Kidney epithelial cell (primary cell): ENCODE measurements around the gene LILRA6. TPM values are rescaled to one million over a fixed set of nuclear protein-coding genes. Genes with fewer than 3 reads are reported as not detected.
"Not testable (repeated sequence)": the region's sequence is repeated elsewhere in the genome, so short reads cannot be mapped to it uniquely, and the experiment has no call there.

Source experiments
- DNase-seq: peaks from one replicate; pipeline ENCODE4 v3.0.0-alpha.2; 2010; ENCODE audit warnings: low read depth
- H3K27me3 ChIP-seq: 2 replicates; pipeline ENCODE4 v1.6.0; 2011; ENCODE audit warnings: low read length; ENCODE audit not compliant: control insufficient read depth, insufficient read depth
- H3K36me3 ChIP-seq: 2 replicates; pipeline ENCODE4 v1.5.1; 2011; ENCODE audit warnings: low read length; ENCODE audit not compliant: control insufficient read depth, insufficient read depth
- H3K4me3 ChIP-seq: 2 replicates; pipeline ENCODE4 v1.5.1; 2011; ENCODE audit warnings: low read depth, mild to moderate bottlenecking, control low read depth, low read length
- total RNA-seq: library from RNA; depleted of rRNA; stranded (reverse); fragments of >200 nt; gene quantifications from 2 replicates; pipeline ENCODE4 v1.2.3, GENCODE V29; 2015
- TF ChIP-seq, protein P1 (sequence below): IDR thresholded peaks from 2 replicates; pipeline ENCODE4 v1.5.1; 2011; ENCODE audit warnings: mild to moderate bottlenecking, moderate library complexity, low read length, control low read depth, inconsistent platforms; ENCODE audit not compliant: insufficient read depth, poor library complexity, severe bottlenecking

LILRA6 gene
- total RNA-seq, 1 donor from 2014 or later: not detected

DNA sequence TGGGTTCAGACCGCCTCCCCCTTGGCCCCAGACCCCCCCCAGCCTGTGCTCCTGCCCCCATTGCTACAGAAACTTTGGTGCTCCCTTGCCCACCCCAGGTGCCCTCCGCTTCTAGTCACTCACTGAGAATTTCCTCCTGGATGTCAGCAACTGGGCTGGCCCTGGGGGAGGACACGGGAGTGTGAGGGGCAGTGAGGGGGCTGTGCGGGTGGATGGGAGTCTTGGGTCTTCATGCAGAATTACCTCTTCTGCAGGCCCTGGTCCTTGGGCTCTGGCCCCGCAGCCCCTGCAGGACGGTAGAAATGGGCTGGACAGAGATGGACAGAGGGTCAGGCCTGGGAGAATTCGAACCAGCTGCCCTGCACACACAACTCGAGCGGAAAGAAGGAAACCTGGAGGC, 9.7 kb upstream of the LILRA6 start:
- DNase-seq: no peak
- TF ChIP-seq, protein P1, sequence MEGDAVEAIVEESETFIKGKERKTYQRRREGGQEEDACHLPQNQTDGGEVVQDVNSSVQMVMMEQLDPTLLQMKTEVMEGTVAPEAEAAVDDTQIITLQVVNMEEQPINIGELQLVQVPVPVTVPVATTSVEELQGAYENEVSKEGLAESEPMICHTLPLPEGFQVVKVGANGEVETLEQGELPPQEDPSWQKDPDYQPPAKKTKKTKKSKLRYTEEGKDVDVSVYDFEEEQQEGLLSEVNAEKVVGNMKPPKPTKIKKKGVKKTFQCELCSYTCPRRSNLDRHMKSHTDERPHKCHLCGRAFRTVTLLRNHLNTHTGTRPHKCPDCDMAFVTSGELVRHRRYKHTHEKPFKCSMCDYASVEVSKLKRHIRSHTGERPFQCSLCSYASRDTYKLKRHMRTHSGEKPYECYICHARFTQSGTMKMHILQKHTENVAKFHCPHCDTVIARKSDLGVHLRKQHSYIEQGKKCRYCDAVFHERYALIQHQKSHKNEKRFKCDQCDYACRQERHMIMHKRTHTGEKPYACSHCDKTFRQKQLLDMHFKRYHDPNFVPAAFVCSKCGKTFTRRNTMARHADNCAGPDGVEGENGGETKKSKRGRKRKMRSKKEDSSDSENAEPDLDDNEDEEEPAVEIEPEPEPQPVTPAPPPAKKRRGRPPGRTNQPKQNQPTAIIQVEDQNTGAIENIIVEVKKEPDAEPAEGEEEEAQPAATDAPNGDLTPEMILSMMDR: no peak
- peaks cover 17% of the 10 kb centered on the region for H3K27me3 ChIP-seq
- no peaks in the 10 kb centered on the region for H3K36me3 ChIP-seq
- no peak overlapping the region for H3K4me3 ChIP-seq

DNA sequence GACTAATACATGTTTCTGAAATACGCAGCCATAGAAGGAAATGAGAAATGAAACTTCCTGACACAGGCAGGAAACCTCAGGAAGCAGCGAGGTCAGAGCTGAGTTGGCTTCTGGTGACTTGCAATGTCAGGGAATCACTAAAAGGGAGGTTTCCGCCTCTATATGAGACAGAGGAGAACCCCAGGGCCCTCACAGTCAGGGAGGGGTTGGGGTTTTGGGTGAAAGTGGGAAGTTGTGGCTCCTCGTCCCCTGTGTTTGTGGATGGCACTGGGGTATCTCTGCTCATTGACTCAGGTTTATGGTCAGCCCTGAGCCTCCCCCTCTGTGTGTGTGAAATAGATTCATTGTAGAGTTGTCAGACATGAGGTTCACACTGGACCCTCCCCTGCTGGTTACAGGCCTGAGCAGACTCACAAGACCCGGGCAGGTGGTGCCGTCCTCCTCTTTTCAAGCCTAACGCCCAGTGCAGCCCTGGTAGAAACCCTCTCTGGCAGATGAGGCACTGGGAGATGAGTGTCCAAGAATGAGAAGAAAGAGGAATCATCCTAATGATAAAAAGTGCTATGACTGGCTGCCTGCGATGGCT, 5.5 kb upstream of the LILRA6 start:
- TF ChIP-seq, protein P1: no peak
- Histone ChIP-seq H3K36me3 (no peaks in the 10 kb centered on the region), H3K4me3 (no peak overlapping the region), H3K27me3 (peaks cover 14% of the 10 kb centered on the region)
- DNase-seq: no peak

DNA sequence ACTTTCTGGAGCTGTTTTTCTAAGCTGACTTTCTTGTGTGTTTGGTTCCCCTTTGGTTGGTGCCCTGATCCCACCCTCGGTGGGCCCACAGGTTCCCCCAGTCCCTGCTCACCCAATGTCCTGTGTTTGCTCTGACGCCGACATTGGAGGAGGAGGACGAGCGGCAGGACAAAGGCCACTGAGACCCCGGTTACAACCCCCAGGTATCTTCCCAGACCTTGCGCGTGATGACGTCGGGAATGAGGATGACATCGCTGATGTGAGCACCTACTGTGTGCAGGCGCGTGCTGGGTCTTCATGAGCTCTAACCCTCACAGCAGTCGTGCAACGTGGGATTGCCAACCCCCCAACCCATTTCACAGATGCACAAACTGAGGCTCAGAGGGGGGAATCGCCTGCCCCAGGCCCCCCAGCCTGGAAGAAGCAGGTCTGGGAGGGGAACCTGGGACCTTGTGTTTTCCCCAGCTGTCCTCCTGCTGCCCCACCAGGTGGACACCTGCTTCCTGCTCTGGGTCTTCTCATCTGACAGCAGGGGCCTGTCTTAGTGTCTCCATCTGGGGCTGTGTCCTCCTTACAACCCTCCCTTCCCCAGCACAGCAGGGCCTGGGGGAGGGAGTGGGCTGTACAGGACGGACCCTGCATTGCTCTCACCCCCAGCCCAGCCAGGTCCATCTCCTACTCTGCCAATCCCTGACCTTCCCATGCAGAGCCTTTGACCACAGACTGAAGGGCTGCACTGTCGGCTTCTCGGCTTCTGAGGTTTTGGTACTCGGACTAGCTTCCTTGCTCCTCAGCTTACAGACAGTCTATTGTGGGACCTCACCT, 4.7 kb upstream of the LILRA6 start:
- H3K36me3 ChIP-seq: no peaks in the 10 kb centered on the region
- DNase-seq: no peak
- TF ChIP-seq, protein P1: no peak
- peaks cover 8% of the 10 kb centered on the region for H3K27me3 ChIP-seq
- no peak overlapping the region for H3K4me3 ChIP-seq

DNA sequence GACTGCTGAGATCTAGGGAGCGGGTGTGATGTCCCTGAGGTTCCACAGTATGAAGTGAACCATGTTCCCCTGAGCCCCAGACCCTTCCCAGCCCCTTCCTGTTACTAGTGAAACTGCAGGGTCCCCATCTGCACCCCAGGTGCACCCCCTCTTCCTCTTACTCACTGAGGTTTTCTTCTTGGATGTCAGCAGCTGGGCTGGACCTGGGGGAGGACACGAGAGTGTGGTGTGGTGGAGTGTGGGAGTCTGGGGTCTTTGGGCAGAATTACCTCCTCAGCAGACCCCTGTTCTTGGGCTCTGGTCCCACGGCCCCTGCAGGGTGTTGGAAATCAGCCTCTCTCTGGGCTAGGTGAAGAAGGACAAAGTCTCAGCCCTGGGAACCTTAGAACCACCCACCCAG, 3.3 kb upstream of the LILRA6 start:
- Histone ChIP-seq H3K36me3 (no peaks in the 10 kb centered on the region), H3K27me3 (peaks cover 3% of the 10 kb centered on the region), H3K4me3 (no peak overlapping the region)
- TF ChIP-seq, protein P1: no peak
- no peak for DNase-seq

DNA sequence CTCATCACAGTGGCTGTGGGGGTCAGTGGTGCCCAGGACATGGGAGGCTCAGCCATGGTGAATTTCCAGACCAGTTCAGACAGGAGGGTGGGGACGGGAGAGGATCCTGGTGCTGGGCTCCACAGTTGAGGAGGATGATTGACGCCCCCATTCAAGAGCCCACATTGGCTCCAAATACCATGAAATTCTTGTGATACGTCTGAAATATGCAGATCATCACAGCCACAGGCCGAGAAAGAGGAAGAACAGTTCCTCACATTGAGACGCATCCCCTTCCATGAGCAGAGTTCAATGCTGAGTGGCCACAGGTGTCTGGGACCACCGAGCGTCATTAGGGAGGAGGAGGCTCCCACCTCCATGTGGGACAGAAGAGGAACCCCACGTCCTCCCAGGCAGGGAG, 1.2 kb upstream of the LILRA6 start:
- not testable (repeated sequence) for DNase-seq

DNA sequence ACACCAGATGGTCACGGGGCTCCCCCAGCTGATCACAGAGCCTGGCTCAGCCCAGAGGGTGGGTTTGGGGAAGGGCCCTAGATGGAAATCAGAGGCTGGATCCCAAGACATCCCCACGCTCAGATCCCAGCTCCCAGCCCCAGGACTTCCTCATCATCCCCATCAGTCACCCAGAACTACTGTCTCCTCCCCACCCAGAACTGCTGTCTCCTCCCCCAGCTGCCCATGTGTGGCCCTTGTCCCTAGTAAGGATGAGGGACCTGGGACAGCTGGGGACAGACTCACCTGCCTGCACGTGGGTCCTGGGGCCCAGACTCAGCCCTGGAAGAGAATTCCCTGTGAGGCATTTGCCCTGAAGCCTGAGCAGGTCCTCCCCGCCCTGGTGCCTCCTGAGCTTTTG, 356 bp downstream of the LILRA6 start:
- DNase-seq, H3K27me3 ChIP-seq, H3K36me3 ChIP-seq, H3K4me3 ChIP-seq: not testable (repeated sequence)

More for the DNA sequence above, 1.2 kb upstream of the LILRA6 start:
- H3K4me3 ChIP-seq, H3K36me3 ChIP-seq, H3K27me3 ChIP-seq: not testable (repeated sequence)

DNA sequence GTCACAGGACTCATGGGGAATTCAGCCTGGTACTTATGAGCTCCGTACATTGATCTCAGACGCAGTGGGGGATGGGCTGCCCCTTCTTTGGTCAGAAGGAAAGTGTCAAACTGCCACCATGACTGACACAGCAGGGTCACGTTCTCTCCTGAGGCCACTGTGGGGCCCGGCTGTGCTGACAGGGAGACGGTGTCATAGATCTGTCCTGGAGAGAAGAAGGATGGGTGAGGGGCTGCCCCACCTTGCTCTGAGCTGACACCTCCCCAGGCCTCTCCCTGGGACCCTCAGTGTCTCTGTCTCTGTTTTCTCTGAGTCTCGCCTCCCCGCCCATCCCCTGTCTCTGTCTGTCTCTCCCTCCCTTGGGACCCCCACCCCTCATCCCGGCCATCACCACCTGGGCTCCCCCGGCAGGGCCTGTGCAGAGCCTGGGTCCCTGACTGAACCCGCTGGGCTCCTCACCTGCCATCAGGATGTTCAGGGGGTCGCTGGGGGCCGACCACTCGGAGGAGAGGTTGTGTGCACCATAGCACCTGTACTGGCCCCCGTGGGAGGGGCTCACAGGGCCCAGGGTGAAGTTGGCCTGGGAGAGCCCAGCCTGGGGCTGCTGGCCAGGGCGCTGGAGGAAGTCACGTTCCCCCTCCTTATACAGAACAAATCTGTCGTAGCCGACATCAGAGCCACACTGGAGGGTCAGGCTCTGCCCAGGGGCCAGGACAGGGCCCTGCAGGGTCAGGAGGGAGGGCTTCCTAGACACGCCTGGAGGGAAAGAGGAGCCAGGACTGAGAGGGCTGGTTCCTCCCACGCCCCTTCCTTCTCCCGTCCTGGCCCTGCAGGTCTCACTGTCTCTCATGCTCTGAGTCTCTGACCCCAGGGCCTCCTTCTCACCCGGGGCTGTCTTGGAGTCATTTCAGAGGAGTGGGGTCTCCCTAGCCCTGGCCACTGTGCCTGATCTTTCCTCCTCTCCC, 1.9 kb downstream of the LILRA6 start:
- H3K4me3 ChIP-seq, H3K36me3 ChIP-seq, DNase-seq, H3K27me3 ChIP-seq: not testable (repeated sequence)

DNA sequence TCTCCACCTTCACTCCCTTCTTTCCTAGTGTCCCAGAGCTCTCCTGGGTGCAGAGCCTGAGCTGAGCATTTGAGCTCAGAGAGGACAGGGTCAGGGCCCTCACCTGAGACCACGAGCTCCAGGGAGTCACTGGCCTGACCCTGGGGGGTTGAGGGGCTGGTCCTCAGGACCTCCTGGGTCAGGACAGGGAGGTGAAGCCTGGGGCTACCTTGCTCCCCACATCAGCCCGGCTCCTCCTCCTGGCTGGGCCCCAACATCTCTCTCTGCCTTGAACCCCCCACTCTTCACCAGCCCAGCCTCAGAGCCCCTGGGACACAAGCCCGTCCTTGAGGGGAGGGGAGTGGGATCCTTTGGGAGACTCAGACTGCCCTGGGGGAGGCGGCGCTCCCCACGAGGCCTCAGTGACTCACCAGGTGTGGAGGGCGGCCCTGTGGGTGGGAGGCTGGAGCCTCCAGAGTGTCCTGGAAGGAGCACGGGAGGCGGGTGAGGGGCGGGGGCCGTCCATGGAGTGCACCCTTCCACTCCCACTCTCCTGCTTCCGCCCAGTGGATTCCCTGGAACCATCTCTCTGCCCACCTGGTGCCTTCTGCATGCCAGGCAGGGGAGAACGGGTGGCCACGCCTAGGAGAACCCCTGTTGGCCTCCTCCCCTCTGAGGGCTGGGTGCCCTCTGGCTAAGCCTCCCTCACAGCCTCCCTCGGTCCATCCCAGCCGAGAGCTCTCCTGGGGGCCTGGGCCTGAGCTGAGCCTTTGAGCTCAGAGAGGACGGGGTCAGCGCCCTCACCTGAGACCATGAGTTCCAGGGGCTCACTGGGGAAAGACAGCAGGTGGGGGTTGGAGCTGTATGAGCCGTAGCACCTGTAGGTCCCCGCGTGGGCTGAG, 2.9 kb downstream of the LILRA6 start:
- not testable (repeated sequence) for H3K4me3 ChIP-seq, H3K36me3 ChIP-seq, DNase-seq

More for the DNA sequence above, 2.9 kb downstream of the LILRA6 start:
- not testable (repeated sequence) for H3K27me3 ChIP-seq
